ENCODE data around the gene RNF25. TPM values are rescaled to one million over a fixed set of nuclear protein-coding genes. Genes with fewer than 3 reads are reported as not detected.
"Not testable (repeated sequence)": the region's sequence is repeated elsewhere in the genome, so short reads cannot be mapped to it uniquely, and the experiment has no call there.

Gene RNF25
- total and polyA plus RNA-seq, 5 experiments from 2014 or later = 17.3 to 39.6 (median 25.2) TPM

DNA sequence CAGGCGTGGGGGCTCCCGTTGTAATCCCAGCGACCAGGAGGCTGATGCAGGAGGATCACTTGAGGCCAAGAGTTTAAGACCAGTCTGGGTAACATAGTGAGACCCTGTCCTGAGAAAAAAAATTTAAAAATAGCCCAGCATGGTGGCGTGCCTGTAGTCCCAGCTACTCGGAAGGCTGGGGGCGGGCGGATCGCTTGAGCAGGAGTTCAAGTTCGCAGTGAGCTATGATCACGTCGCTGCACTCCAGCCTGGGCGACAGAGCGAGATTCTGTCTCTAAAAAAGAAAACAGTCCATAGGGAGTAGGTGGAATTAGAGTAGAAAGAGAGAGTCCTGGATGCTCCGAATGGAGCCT, 38.5 kb upstream of the RNF25 start:
- peak overlapping the region; percentile 93 to 99 (median 96) for H3K4me3 Mint-ChIP-seq
- no peaks in the 10 kb centered on the region for H3K36me3 Mint-ChIP-seq
- peak overlapping the region in 7 of 10 donors; percentile 47 to 94 (median 87) for H3K27ac Mint-ChIP-seq
- DNase-seq = no peak
- peaks cover 0 to 7% (median 1%) of the 10 kb centered on the region in 5 donors for H3K27me3 Mint-ChIP-seq
- H3K4me1 Mint-ChIP-seq = peaks cover 10 to 23% (median 22%) of the 10 kb centered on the region in 4 donors
- no peak for ATAC-seq
- H3K9me3 Mint-ChIP-seq = no peaks in the 10 kb centered on the region
- POLR2A ChIA-PET = interaction anchor here (0.7 to 2.3 kb wide), 11 partner anchors 12 to 676 kb away, joined by 3 to 7 read pairs (median 3); partner anchors contain the start of genes CNPPD1, CTDSP1, RNF25 and STK36

DNA sequence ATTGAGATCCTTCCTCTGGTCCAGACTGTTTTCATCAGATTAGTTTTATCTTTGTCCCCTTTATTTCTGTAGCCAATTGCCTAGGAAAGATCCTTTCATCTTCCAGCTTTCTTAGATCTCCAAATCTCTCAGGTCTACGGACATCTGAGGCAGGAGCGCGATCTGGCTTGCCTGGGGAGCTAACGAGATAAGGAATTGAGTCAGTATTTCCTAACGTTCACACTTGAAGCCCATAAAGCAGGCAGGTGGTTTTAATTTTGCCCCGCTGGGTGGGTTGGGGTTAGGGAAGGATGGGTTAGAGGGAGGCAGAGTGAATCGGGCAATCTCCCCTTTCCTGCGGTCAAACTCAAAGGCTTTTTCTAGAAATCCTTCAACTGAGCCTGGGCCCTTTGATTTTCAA, 38.1 kb upstream of the RNF25 start:
- POLR2A ChIA-PET = interaction anchor here (0.7 to 2.3 kb wide), 9 partner anchors 35 to 677 kb away, joined by 3 to 7 read pairs (median 3); partner anchors contain the start of genes CNPPD1, CTDSP1, RNF25 and STK36
- Mint-ChIP-seq H3K27ac (peak overlapping the region in 1 of 10 donors; percentile 41), H3K36me3 (no peaks in the 10 kb centered on the region), H3K9me3 (no peaks in the 10 kb centered on the region), H3K4me1 (peaks cover 8 to 22% (median 20%) of the 10 kb centered on the region in 4 donors), H3K4me3 (peak overlapping the region; percentile 7 to 99 (median 96)), H3K27me3 (peaks cover 0 to 7% (median 1%) of the 10 kb centered on the region in 5 donors)
- ATAC-seq (no peak), DNase-seq (no peak)

- DNase-seq (no peak), ATAC-seq (no peak)
- POLR2A ChIA-PET = no interaction called here
- Mint-ChIP-seq H3K27ac (no peak overlapping the region), H3K4me1 (peaks cover 3 to 14% (median 12%) of the 10 kb centered on the region in 4 donors), H3K9me3 (no peaks in the 10 kb centered on the region), H3K36me3 (no peaks in the 10 kb centered on the region), H3K4me3 (no peak overlapping the region), H3K27me3 (peaks cover 0 to 7% (median 1%) of the 10 kb centered on the region in 5 donors)
These were observed 36.3 kb upstream of the RNF25 start for GRCh38 chr2:218708086-218708485.

DNA sequence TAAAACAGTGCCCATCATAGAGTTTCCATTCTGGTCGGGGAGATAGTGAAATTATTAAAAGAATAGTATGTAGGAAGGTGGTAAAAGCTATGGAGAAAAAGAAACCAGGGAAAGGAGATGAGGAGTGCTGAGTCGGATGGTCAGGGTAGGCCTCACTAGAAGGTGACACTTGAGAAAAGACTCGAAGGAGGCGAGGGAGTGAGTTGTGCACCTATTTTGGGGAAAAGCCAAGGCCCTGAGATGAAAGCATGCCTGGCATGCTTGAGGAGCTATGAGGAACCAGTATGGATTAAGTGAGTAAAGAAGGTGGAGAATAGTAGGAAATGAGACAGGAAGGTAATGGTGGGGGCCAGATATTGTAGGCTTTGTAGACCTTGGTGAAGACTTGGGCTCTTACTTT, 31.5 kb upstream of the RNF25 start:
- H3K36me3 Mint-ChIP-seq = peaks cover 0 to 6% (median 4%) of the 10 kb centered on the region in 3 donors
- H3K4me3 Mint-ChIP-seq = no peak overlapping the region
- DNase-seq = no peak
- no peaks in the 10 kb centered on the region for H3K4me1 Mint-ChIP-seq
- H3K9me3 Mint-ChIP-seq = no peaks in the 10 kb centered on the region
- POLR2A ChIA-PET = no interaction called here
- ATAC-seq = no peak
- peaks cover 0 to 7% (median 1%) of the 10 kb centered on the region in 5 donors for H3K27me3 Mint-ChIP-seq
- H3K27ac Mint-ChIP-seq = peak overlapping the region in 1 of 10 donors; percentile 1

DNA sequence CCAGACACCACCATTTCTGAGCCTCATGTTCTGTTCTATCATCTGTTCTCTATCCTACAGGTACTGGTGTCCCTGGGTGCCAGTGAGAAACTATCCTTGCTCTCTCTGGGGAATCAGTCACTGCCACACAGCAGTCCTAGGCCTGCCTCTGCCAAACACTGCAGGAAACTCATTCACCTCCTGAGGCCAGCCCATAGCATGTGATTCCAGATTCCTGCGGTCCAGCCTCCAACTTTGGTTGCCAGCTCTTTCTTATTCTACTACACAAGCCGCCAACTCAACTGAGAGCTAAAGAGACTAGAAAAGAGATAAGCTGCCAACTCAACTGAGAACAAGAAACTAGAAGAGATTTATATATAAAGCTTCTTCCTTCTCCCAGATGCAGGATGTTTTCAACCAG, 30.0 kb upstream of the RNF25 start:
- POLR2A ChIA-PET = no interaction called here
- H3K9me3 Mint-ChIP-seq = no peaks in the 10 kb centered on the region
- no peak overlapping the region for H3K4me3 Mint-ChIP-seq
- peaks cover 0 to 6% (median 4%) of the 10 kb centered on the region in 3 donors for H3K36me3 Mint-ChIP-seq
- ATAC-seq (no peak), DNase-seq (no peak)
- H3K27ac Mint-ChIP-seq = no peak overlapping the region
- no peaks in the 10 kb centered on the region for H3K4me1 Mint-ChIP-seq
- H3K27me3 Mint-ChIP-seq = peaks cover 0 to 3% (median 0%) of the 10 kb centered on the region in 5 donors

- Mint-ChIP-seq H3K9me3 (no peaks in the 10 kb centered on the region), H3K36me3 (peaks cover 0 to 13% (median 6%) of the 10 kb centered on the region in 3 donors), H3K4me1 (no peaks in the 10 kb centered on the region), H3K27me3 (no peaks in the 10 kb centered on the region), H3K27ac (no peak overlapping the region), H3K4me3 (no peak overlapping the region)
- ATAC-seq (no peak), DNase-seq (no peak)
- POLR2A ChIA-PET = no interaction called here
These were observed 27.1 kb upstream of the RNF25 start for GRCh38 chr2:218698885-218699284.

GRCh38 chr2:218694405-218695145, 22.8 kb upstream of the RNF25 start:
- DNase-seq (no peak), ATAC-seq (no peak)
- H3K27me3 Mint-ChIP-seq = no peaks in the 10 kb centered on the region
- POLR2A ChIA-PET = no interaction called here
- no peaks in the 10 kb centered on the region for H3K4me1 Mint-ChIP-seq
- peak overlapping the region in 1 of 10 donors; percentile 65 for H3K27ac Mint-ChIP-seq
- peaks cover 0 to 34% (median 14%) of the 10 kb centered on the region in 3 donors for H3K36me3 Mint-ChIP-seq
- no peaks in the 10 kb centered on the region for H3K9me3 Mint-ChIP-seq
- H3K4me3 Mint-ChIP-seq = no peak overlapping the region

DNA sequence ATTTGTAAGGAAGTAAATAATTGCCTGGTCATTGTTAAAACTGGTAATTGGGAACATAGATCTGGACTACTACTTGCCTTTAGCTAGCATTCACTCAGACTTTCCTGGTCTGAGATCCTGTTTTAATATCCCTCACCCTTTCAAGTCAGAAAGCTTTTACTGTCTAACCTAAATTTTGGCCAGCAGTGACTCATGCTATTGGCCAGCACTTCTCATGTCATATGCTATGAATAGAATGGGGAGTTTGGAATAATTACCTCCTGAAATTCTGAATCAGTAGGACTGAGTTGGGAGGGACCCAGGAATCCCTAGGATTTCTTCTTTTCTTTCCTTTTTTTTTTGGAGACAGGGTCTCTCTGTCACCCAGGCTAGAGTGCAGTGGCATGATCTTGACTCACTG, 19.4 kb upstream of the RNF25 start:
- POLR2A ChIA-PET = no interaction called here
- no peak for DNase-seq
- ATAC-seq = no peak
- Mint-ChIP-seq H3K4me1 (peaks cover 0 to 2% (median under 1%) of the 10 kb centered on the region in 4 donors), H3K36me3 (peaks cover 0 to 43% (median 14%) of the 10 kb centered on the region in 3 donors), H3K27me3 (no peaks in the 10 kb centered on the region), H3K4me3 (no peak overlapping the region), H3K27ac (no peak overlapping the region), H3K9me3 (no peaks in the 10 kb centered on the region)

DNA sequence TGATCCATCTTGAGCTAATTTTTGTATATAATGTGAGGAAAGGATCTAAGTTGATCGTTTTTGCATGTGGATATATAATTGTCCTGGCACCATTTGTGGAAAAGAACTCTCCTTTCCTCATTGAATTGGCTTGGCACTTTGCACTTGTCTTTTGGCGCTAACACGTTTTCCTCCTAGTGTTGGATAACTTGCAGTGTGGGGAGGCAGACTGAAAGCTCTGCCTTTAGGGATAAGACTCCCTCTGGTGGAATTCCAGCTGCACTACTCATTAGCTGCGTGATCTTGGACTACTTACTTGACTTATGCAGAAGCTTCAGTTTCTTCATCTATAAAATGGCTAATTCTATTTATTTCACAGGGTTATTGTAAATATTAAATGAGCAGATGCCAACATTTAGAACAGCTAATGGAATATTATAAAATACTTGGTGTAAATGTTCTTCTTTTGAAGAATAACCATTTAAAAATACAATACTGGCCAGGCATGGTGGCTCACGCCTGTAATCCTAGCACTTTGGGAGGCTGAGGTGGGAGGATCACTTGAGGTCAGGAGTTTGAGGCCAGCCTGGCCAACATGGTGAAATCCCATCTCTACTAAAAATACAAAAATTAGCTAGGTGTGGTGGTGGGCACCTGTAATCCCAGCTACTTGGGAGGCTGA, 15.7 kb upstream of the RNF25 start:
- H3K9me3 Mint-ChIP-seq, POLR2A ChIA-PET, H3K27ac Mint-ChIP-seq, H3K27me3 Mint-ChIP-seq, H3K4me3 Mint-ChIP-seq, H3K4me1 Mint-ChIP-seq: not testable (repeated sequence)
- peaks cover 0 to 33% (median 12%) of the 10 kb centered on the region in 3 donors for H3K36me3 Mint-ChIP-seq
- DNase-seq (peak in 7 of 10 donors; percentile 8 to 43 (median 20)), ATAC-seq (peak; percentile 79 to 89)

GRCh38 chr2:218680061-218680460, 8.3 kb upstream of the RNF25 start:
- no peak for DNase-seq

GRCh38 chr2:218679119-218679518, 7.3 kb upstream of the RNF25 start:
- H3K4me1 Mint-ChIP-seq = peaks cover 0 to 2% (median 0%) of the 10 kb centered on the region in 4 donors
- no peak for ATAC-seq
- DNase-seq = no peak
- POLR2A ChIA-PET = no interaction called here
- H3K27me3 Mint-ChIP-seq = no peaks in the 10 kb centered on the region
- H3K36me3 Mint-ChIP-seq = peaks cover 0 to 23% (median 6%) of the 10 kb centered on the region in 3 donors
- H3K27ac Mint-ChIP-seq = no peak overlapping the region
- H3K9me3 Mint-ChIP-seq = no peaks in the 10 kb centered on the region
- H3K4me3 Mint-ChIP-seq = no peak overlapping the region

More at GRCh38 chr2:218680061-218680460, 8.3 kb upstream of the RNF25 start:
- H3K27me3 Mint-ChIP-seq = no peaks in the 10 kb centered on the region
- POLR2A ChIA-PET = no interaction called here
- no peaks in the 10 kb centered on the region for H3K9me3 Mint-ChIP-seq
- no peak overlapping the region for H3K27ac Mint-ChIP-seq
- H3K4me1 Mint-ChIP-seq = peaks cover 0 to 2% (median 0%) of the 10 kb centered on the region in 4 donors
- no peak overlapping the region for H3K4me3 Mint-ChIP-seq
- no peak for ATAC-seq
- H3K36me3 Mint-ChIP-seq = peaks cover 0 to 25% (median 6%) of the 10 kb centered on the region in 3 donors

DNA sequence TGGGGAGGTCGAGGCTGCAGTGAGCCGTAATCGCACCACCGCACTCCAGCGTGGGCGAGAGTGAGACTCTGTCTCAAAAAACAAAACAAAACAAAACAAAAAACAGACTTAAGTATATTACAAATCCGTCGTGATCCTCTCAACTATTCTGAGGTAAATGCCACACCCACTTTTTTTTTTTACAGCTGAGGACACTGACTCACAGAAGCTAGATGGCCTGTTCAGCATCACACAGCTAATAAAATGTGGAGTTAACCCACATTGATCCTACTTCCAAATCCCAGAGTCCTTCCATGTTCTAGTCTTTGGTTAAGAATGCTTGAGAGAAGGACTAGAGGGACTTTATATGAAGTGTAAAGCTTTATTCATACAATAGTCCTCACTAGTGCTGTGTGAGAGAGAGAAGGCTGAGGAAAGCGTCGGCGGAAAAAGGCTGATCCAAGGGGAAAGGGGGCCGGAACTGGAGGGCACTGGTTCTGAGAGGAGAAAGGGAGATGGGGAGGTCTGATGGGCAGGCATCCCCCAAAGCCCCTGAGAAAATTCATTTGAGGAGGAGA, 627 bp downstream of the RNF25 start:
- ATAC-seq = peak in 1 of 2 donors; percentile 2
- Mint-ChIP-seq H3K27ac (peak overlapping the region; percentile 93 to 99 (median 98)), H3K4me1 (peaks cover 20 to 36% (median 24%) of the 10 kb centered on the region in 4 donors), H3K27me3 (no peaks in the 10 kb centered on the region), H3K36me3 (peaks cover 0 to 21% (median 2%) of the 10 kb centered on the region in 3 donors), H3K9me3 (no peaks in the 10 kb centered on the region), H3K4me3 (peak overlapping the region; percentile 97 to 99 (median 98))
- POLR2A ChIA-PET = interaction anchor here (0.5 to 5.6 kb wide), 6 partner anchors 8 to 618 kb away, joined by 3 to 61 read pairs (median 5); partner anchors contain the start of genes BCS1L, TTLL4 and ZNF142
- DNase-seq = no peak

DNA sequence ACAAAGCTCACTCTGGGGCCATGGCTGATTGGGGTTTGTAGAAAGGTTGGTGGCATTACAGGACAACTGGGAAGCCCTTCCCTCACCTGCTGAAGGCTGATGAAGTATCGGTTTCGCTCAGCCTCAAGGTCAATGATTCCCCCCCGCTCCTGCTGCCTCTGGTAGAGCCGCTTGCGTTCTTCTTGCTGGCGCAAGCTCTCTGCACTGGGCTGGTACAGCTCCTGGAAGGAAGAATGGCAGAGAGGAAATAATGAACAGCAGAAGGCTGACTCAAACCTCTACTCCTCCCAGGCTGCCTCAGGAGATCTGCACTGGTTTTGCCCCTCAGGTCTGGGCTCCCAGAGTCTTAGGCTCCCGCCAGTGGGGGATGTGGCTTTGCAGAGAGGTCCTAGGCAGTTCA, 7.1 kb downstream of the RNF25 start:
- no peak overlapping the region for H3K4me3 Mint-ChIP-seq
- H3K36me3 Mint-ChIP-seq = peaks cover 0 to 60% (median 5%) of the 10 kb centered on the region in 3 donors
- H3K27ac Mint-ChIP-seq = peak overlapping the region in 2 of 10 donors; percentile 33 to 49

More for the DNA sequence above, 7.1 kb downstream of the RNF25 start:
- POLR2A ChIA-PET = no interaction called here
- H3K27me3 Mint-ChIP-seq = no peaks in the 10 kb centered on the region
- H3K4me1 Mint-ChIP-seq = peaks cover 9 to 15% (median 12%) of the 10 kb centered on the region in 4 donors
- no peak for ATAC-seq
- no peaks in the 10 kb centered on the region for H3K9me3 Mint-ChIP-seq
- no peak for DNase-seq
